ENCODE measurements around the gene CYB561D1.

Gene CYB561D1

GRCh38 chr1:109500941-109501381 is 7.1 kb downstream of the CYB561D1 start:
- H3K4me3 ChIP-seq (ENCODE audit: low read depth, low read length): no peak overlapping the region
- TF ChIP-seq, protein P1, sequence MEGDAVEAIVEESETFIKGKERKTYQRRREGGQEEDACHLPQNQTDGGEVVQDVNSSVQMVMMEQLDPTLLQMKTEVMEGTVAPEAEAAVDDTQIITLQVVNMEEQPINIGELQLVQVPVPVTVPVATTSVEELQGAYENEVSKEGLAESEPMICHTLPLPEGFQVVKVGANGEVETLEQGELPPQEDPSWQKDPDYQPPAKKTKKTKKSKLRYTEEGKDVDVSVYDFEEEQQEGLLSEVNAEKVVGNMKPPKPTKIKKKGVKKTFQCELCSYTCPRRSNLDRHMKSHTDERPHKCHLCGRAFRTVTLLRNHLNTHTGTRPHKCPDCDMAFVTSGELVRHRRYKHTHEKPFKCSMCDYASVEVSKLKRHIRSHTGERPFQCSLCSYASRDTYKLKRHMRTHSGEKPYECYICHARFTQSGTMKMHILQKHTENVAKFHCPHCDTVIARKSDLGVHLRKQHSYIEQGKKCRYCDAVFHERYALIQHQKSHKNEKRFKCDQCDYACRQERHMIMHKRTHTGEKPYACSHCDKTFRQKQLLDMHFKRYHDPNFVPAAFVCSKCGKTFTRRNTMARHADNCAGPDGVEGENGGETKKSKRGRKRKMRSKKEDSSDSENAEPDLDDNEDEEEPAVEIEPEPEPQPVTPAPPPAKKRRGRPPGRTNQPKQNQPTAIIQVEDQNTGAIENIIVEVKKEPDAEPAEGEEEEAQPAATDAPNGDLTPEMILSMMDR (IDR thresholded peaks at IDR 0.05; ENCODE audit: borderline replicate concordance, insufficient read depth, low read depth, low read length): no peak

DNA sequence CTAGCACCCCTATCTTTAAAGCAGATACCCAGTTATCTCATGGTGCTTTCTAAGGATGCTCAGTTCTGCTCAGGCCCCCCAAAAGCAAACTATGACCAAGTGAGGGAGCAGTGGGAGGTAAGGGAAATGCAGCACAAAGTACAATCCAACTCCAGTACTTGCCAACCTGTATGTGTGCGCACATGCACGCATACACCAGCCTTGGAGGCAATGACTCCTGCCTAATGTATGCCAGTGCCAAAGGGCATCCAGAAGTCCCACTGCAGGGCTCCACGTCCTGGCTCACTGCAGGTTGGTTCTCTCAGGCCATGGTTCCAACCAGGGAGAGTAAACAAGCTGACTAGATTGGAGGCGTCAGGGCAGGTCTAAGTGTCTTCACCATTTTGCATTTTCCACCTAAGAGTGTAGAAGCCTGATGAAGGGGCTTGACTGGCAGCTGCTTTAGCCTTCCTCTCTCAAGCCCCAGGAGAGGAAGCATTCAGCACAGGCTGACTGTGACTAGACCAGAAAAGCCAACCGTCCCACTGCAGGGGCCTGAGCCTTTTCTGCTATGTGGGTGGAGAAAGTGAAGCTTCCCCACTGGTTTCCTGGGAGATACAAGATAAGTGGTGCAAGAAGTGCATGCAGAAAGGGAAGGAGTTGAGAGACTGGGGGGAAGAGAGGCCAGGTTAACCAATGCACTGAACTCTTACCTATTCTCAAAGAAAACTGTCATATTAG is 7.9 kb downstream of the CYB561D1 start:
- TF ChIP-seq, protein P1 (IDR thresholded peaks at IDR 0.05; ENCODE audit: borderline replicate concordance, insufficient read depth, low read depth, low read length): no peak
- H3K4me3 ChIP-seq (ENCODE audit: low read depth, low read length): no peak overlapping the region

DNA sequence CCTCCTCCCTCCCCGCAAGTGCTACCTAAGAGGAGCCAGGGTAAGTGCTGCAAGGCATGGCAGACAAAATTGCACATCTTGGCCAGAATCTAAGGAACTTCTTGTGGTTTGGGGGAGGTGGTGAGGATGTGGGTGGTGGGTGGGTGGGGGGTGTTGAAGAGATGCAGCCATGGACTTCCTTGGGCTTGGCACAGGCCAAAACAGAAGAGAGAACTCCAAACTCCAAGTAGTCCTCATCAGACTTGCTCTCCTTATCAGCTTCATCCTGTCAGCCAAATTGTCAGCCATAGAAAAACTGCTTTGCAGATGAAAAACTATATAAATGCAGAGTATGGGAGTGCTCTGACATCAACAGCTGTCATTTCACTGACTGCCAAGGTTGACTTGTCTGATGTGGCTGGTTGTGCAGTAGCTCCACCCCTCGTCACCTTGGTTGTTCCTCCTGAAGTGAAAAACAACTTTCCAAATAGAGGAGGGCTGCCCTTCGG is 8.5 kb downstream of the CYB561D1 start:
- TF ChIP-seq, protein P1 (IDR thresholded peaks at IDR 0.05; ENCODE audit: borderline replicate concordance, insufficient read depth, low read depth, low read length): no peak
- no peak overlapping the region for H3K4me3 ChIP-seq (ENCODE audit: low read depth, low read length)

DNA sequence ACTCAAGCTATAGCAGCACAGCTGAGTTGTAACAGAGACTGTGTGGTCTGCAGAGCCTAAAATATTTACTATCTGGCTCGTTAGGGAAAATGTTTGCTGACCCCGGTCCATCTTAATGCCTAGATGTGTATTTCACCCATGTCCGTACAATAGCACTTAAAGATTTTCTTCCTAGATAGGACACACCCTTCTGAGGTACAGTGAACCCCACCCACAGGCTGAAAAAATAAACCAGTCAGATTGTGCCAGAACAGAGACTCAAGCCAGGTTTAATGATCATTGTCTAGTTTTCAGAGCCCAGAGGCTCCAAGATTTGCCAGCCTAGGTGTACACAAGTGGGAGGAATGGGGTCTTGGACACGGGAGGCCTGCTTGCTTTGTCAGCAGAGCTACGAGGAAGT is 10.0 kb downstream of the CYB561D1 start:
- TF ChIP-seq, protein P1 (IDR thresholded peaks at IDR 0.05; ENCODE audit: borderline replicate concordance, insufficient read depth, low read depth, low read length): no peak

DNA sequence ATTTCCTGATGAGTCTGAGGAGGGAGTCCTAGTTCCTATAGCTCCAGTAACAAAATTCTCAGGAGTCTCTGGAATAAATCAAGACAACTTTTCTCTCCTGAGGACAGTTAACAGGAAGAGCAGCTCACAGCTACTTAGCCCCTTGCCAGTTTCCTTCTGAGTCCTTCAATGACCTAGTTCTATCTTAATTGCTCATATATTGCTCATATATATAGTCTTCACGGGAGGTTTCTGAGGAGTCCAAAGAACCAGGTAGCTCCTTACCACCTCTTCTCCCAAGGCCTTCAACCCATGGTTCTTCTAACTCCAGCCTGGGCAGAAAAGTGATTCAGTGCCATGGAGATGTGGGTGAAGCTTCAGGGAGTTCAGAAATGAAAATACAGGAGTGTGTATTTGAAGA is 11.1 kb downstream of the CYB561D1 start:
- TF ChIP-seq, protein P1 (IDR thresholded peaks at IDR 0.05; ENCODE audit: borderline replicate concordance, insufficient read depth, low read depth, low read length): no peak
- no peak overlapping the region for H3K4me3 ChIP-seq (ENCODE audit: low read depth, low read length)

More for the DNA sequence above, 10.0 kb downstream of the CYB561D1 start:
- H3K4me3 ChIP-seq (ENCODE audit: low read depth, low read length): no peak overlapping the region

DNA sequence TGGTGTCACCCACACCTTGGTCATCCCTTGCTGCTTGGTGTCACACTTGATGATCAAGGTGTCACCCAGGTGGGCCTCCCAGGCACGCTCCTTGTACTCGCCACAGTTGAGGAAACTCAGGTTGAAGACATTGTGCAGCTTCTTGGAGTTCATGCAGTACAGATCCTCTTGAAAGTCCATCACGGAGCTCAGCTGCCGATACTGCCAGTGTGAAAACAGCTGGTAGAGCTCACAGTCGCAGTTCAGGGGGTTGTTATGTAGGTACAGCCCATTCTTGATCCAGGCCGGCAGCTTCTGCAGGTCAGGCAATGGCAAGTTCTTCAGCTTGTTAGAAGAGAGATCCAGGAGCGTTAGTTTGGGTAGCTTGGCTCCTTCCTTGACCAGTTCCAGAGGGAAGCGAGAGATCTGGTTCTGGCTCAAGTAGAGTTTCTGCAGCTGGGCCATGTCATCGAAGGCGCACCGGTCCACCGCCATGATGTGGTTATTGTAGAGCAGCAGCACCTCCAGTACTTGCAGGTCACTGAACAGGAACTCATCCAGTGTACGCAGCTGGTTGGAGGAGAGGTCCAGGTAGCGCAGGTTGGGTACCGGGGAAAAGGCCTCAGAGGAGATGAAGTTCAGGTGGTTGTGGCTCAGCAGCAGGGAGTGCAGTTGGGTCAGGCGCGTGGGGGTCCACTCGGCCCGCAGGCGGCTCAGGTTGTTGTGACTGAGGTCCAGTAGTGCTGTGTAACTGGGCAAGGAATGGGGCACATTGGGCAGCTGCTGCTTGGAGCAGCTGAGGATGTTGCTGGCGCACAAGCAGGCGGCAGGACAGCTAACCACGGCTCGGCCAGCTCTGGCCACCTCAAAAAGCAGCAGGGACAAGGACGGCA is 14.3 kb downstream of the CYB561D1 start:
- no peak overlapping the region for H3K4me3 ChIP-seq (ENCODE audit: low read depth, low read length)
- TF ChIP-seq, protein P1 (IDR thresholded peaks at IDR 0.05; ENCODE audit: borderline replicate concordance, insufficient read depth, low read depth, low read length): no peak
